ENCODE data around the gene STK17B. TPM values are rescaled to one million over a fixed set of nuclear protein-coding genes. Genes with fewer than 3 reads are reported as not detected.
A peak's percentile ranks its signal among the peaks of the same experiment; 100 is the strongest.

The STK17B gene
- total and polyA plus RNA-seq, 10 of the 15 experiments (the other 5 are each of a cell fraction or from before 2014, with no cell fraction given), result 21.2 to 108 (median 53.7) TPM

DNA sequence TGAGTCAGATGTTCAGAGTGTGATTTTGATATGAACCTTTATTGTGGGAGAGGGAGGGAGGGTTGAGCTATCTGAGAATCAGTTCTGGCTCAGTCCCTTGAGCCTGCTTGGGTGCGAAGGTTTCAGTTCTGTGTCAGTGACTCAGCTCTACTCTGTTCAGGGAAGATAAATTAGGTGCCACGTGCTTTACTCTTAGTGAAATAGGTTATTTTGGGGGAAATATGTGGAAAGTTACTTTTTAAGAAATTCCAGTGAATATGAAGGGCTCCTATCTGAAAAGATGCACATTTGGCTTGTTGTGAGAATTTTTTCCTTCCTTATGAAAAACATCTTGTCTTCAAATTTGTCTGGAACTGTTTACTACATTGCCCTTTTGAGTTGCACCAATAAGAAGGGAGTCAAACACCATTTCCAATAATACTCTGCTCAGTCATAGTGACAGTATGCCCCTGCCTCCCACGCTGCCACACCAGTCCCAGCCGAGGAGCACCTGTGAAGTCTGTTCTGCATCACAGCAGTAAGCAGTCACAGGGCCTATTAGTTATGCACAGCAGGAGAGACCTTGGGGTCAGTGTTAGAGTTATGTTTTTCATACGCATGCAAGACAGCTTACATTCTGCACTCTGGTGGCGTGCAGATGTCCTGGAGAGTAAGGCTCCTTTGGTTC lies 69.9 kb downstream of the STK17B start (continued):
- TF ChIP-seq CBFB (IDR thresholded peaks at IDR 0.05; ENCODE audit: low read depth) (no peak), IRF5 (IDR thresholded peaks at IDR 0.05; ENCODE audit: borderline replicate concordance) (no peak), CEBPB (IDR thresholded peaks at IDR 0.05; ENCODE audit: borderline replicate concordance in 1 of 2, low read depth in 2 of 2, low read length in 2 of 2) (peak in 1 of 2 experiments; percentile 60; a peak in 1 of 4 replicates), ZNF217 (IDR thresholded peaks at IDR 0.05) (peak; percentile 50), MXI1 (IDR thresholded peaks at IDR 0.05; ENCODE audit: low read depth, low read length) (peak; percentile 61), IRF4 (IDR thresholded peaks at IDR 0.05; ENCODE audit: low read depth, low read length) (peak; percentile 86), EP300 (IDR thresholded peaks at IDR 0.05; ENCODE audit: borderline replicate concordance in 1 of 2, control insufficient read depth in 1 of 2, low read depth in 2 of 2, low read length in 2 of 2) (peak; percentile 57 to 74), TCF7 (IDR thresholded peaks at IDR 0.05; ENCODE audit: borderline replicate concordance) (no peak), HDGF (IDR thresholded peaks at IDR 0.05) (no peak), RELB (IDR thresholded peaks at IDR 0.05; ENCODE audit: low read depth) (peak; percentile 83), YY1 (IDR thresholded peaks at IDR 0.05; ENCODE audit: low read depth, low read length) (peak; percentile 16; the same call in 1 of the 2 replicates), HSF1 (IDR thresholded peaks at IDR 0.05; ENCODE audit: low read depth, low read length) (no peak), EGR1 (IDR thresholded peaks at IDR 0.05; ENCODE audit: borderline replicate concordance in 1 of 2, low read depth in 2 of 2, low read length in 2 of 2) (peak in 1 of 2 experiments; percentile 91; a peak in 2 of 3 replicates), MEF2B (IDR thresholded peaks at IDR 0.05; ENCODE audit: partially characterized antibody, poor library complexity, severe bottlenecking) (peak; percentile 93), ASH2L (IDR thresholded peaks at IDR 0.05; ENCODE audit: borderline replicate concordance, low read depth) (0 out of 2 replicates have a peak, but pooled peaks have one; percentile 40)
- TF ChIP-seq, protein P1, sequence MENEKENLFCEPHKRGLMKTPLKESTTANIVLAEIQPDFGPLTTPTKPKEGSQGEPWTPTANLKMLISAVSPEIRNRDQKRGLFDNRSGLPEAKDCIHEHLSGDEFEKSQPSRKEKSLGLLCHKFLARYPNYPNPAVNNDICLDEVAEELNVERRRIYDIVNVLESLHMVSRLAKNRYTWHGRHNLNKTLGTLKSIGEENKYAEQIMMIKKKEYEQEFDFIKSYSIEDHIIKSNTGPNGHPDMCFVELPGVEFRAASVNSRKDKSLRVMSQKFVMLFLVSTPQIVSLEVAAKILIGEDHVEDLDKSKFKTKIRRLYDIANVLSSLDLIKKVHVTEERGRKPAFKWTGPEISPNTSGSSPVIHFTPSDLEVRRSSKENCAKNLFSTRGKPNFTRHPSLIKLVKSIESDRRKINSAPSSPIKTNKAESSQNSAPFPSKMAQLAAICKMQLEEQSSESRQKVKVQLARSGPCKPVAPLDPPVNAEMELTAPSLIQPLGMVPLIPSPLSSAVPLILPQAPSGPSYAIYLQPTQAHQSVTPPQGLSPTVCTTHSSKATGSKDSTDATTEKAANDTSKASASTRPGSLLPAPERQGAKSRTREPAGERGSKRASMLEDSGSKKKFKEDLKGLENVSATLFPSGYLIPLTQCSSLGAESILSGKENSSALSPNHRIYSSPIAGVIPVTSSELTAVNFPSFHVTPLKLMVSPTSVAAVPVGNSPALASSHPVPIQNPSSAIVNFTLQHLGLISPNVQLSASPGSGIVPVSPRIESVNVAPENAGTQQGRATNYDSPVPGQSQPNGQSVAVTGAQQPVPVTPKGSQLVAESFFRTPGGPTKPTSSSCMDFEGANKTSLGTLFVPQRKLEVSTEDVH (IDR thresholded peaks at IDR 0.05; ENCODE audit: low read depth, partially characterized antibody), result peak; percentile 49
- TF ChIP-seq, protein P2, sequence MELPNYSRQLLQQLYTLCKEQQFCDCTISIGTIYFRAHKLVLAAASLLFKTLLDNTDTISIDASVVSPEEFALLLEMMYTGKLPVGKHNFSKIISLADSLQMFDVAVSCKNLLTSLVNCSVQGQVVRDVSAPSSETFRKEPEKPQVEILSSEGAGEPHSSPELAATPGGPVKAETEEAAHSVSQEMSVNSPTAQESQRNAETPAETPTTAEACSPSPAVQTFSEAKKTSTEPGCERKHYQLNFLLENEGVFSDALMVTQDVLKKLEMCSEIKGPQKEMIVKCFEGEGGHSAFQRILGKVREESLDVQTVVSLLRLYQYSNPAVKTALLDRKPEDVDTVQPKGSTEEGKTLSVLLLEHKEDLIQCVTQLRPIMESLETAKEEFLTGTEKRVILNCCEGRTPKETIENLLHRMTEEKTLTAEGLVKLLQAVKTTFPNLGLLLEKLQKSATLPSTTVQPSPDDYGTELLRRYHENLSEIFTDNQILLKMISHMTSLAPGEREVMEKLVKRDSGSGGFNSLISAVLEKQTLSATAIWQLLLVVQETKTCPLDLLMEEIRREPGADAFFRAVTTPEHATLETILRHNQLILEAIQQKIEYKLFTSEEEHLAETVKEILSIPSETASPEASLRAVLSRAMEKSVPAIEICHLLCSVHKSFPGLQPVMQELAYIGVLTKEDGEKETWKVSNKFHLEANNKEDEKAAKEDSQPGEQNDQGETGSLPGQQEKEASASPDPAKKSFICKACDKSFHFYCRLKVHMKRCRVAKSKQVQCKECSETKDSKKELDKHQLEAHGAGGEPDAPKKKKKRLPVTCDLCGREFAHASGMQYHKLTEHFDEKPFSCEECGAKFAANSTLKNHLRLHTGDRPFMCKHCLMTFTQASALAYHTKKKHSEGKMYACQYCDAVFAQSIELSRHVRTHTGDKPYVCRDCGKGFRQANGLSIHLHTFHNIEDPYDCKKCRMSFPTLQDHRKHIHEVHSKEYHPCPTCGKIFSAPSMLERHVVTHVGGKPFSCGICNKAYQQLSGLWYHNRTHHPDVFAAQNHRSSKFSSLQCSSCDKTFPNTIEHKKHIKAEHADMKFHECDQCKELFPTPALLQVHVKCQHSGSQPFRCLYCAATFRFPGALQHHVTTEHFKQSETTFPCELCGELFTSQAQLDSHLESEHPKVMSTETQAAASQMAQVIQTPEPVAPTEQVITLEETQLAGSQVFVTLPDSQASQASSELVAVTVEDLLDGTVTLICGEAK (IDR thresholded peaks at IDR 0.05; ENCODE audit: borderline replicate concordance), result no peak

Measured in GM12878 (cell line).